Measurements from ENCODE around the gene MKKS. TPM values are rescaled to one million over a fixed set of nuclear protein-coding genes. Genes with fewer than 3 reads are reported as not detected.

The MKKS gene
- total and polyA plus RNA-seq, 2 of the 13 experiments (the other 11 are each of a cell fraction or from before 2014, with no cell fraction given), result 26.7 to 34.5 TPM

- TF ChIP-seq RFX3 (CRISPR knock-in tag; IDR thresholded peaks at IDR 0.05) (no peak), ZNF234 (CRISPR knock-in tag; conservative IDR thresholded peaks at IDR 0.05) (no peak; the same call in 1 of the 2 replicates), YEATS4 (CRISPR knock-in tag; IDR thresholded peaks at IDR 0.05; ENCODE audit: borderline replicate concordance) (no peak; the same call in 1 of the 2 replicates), ZNF30 (CRISPR knock-in tag; IDR thresholded peaks at IDR 0.05) (no peak), ZNF501 (CRISPR knock-in tag; IDR thresholded peaks at IDR 0.05) (peak; percentile 92), SOX13 (IDR thresholded peaks at IDR 0.05) (peak; percentile 30), SOX13 (CRISPR knock-in tag; conservative IDR thresholded peaks at IDR 0.05 in 1 of 2, IDR thresholded peaks at IDR 0.05 in 1 of 2) (peak in 1 of 2 experiments; percentile 27; a peak in 2 of 4 replicates), GATA4 (IDR thresholded peaks at IDR 0.05; ENCODE audit: borderline replicate concordance, low read depth) (peak; percentile 40), ZBTB1 (CRISPR knock-in tag; IDR thresholded peaks at IDR 0.05; ENCODE audit: borderline replicate concordance) (no peak), RELA (CRISPR knock-in tag; IDR thresholded peaks at IDR 0.05) (peak; percentile 51), HMG20A (CRISPR knock-in tag; IDR thresholded peaks at IDR 0.05; ENCODE audit: borderline replicate concordance) (no peak; the same call in 1 of the 2 replicates), MIER3 (CRISPR knock-in tag; IDR thresholded peaks at IDR 0.05; ENCODE audit: borderline replicate concordance) (peak; percentile 79; the same call in 1 of the 2 replicates), ZNF619 (CRISPR knock-in tag; IDR thresholded peaks at IDR 0.05) (no peak), LRRFIP1 (CRISPR knock-in tag; conservative IDR thresholded peaks at IDR 0.05) (no peak), RBFOX2 (IDR thresholded peaks at IDR 0.05; ENCODE audit: low read depth, low read length) (peak; percentile 99), AGO2 (optimal IDR thresholded peaks at IDR 0.05; ENCODE audit: low read depth, low read length) (peak; percentile 90), MBD4 (IDR thresholded peaks at IDR 0.05; ENCODE audit: borderline replicate concordance, low read length) (no peak), KLF6 (CRISPR knock-in tag; IDR thresholded peaks at IDR 0.05) (0 out of 2 replicates have a peak, but pooled peaks have one; percentile 61), NFATC3 (CRISPR knock-in tag; IDR thresholded peaks at IDR 0.05) (0 out of 2 replicates have a peak, but pooled peaks have one; percentile 29), ZXDC (CRISPR knock-in tag; IDR thresholded peaks at IDR 0.05) (no peak), ZNF788 (CRISPR knock-in tag; IDR thresholded peaks at IDR 0.05; ENCODE audit: borderline replicate concordance) (peak; percentile 89), ZFP37 (CRISPR knock-in tag; IDR thresholded peaks at IDR 0.05; ENCODE audit: borderline replicate concordance) (peak; percentile 96), SIX1 (CRISPR knock-in tag; IDR thresholded peaks at IDR 0.05; ENCODE audit: borderline replicate concordance) (peak; percentile 44; the same call in 1 of the 2 replicates), MYC (CRISPR knock-in tag; IDR thresholded peaks at IDR 0.05; ENCODE audit: borderline replicate concordance) (peak; percentile 91), SRSF1 (optimal IDR thresholded peaks at IDR 0.05; ENCODE audit: low read depth, low read length) (peak; percentile 96), DNMT3B (CRISPR knock-in tag; conservative IDR thresholded peaks at IDR 0.05) (no peak)
Observed at GRCh38 chr20:10433623-10434466, at the start of gene MKKS (continued).

All from HepG2 (cell line).